ENCODE data around the gene MYL5.
"Not testable (repeated sequence)": the region's sequence is repeated elsewhere in the genome, so short reads cannot be mapped to it uniquely, and the experiment has no call there.

Gene MYL5

GRCh38 chr4:636628-637159, 37.6 kb upstream of the MYL5 start:
- no peak overlapping the region for H3K4me3 ChIP-seq (ENCODE audit: insufficient read depth, low read depth, low read length, poor library complexity, severe bottlenecking)
- no peaks in the 10 kb centered on the region for H3K9me3 ChIP-seq (ENCODE audit: control insufficient read depth, low read length)
- H3K4me1 ChIP-seq (ENCODE audit: control insufficient read depth, insufficient read depth, low read length, poor library complexity, severe bottlenecking), result no peaks in the 10 kb centered on the region
- DNase-seq, result no peak
- no peak overlapping the region for H3K27ac ChIP-seq (ENCODE audit: insufficient read depth, low read length, poor library complexity, severe bottlenecking)
- no peaks in the 10 kb centered on the region for H3K36me3 ChIP-seq (ENCODE audit: control insufficient read depth, insufficient read depth, low read length)
- H3K27me3 ChIP-seq (replicated peaks; ENCODE audit: control insufficient read depth, insufficient read depth, low read length, poor library complexity, severe bottlenecking), result no peaks in the 10 kb centered on the region

DNA sequence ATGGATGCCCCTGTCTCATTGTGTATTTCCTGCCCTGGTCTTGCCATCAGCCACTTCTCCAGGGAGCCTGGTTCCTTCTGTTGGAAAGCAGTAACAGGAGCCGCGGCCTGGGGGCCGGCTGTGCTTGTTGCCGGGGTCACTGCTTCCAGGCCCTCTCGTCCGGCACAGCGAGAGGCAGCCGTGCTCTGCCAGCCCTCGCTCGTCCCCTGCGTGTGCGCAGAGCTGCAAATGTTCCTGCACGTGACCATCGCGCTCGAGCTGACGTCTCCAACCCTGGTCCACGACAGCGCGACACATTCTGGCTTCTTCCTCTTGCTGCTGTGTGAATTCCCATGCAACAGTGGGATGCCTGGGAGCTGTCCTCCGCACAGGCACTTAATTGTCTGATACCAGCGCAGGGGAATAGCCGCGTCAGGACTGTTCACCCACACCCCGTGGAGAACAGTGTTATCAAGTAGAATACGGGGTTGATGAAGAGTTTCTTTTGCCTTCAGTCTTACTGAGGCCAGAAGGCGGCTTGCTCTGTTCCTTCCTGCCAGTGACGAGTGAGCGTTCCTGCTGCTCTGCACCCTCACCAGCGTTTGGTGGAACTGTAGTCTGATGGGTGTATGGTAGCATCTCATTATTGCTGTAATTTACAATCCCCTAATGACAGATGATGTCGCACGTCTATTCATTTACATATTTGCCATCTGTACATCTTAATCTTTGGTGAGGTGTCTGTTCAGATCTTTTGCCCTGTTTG, 36.6 kb upstream of the MYL5 start:
- no peak overlapping the region for H3K4me3 ChIP-seq (ENCODE audit: insufficient read depth, low read depth, low read length, poor library complexity, severe bottlenecking)
- no peaks in the 10 kb centered on the region for H3K4me1 ChIP-seq (ENCODE audit: control insufficient read depth, insufficient read depth, low read length, poor library complexity, severe bottlenecking)
- no peaks in the 10 kb centered on the region for H3K36me3 ChIP-seq (ENCODE audit: control insufficient read depth, insufficient read depth, low read length)
- no peaks in the 10 kb centered on the region for H3K27me3 ChIP-seq (replicated peaks; ENCODE audit: control insufficient read depth, insufficient read depth, low read length, poor library complexity, severe bottlenecking)
- H3K9me3 ChIP-seq (ENCODE audit: control insufficient read depth, low read length), result no peaks in the 10 kb centered on the region
- H3K27ac ChIP-seq (ENCODE audit: insufficient read depth, low read length, poor library complexity, severe bottlenecking), result no peak overlapping the region
- DNase-seq, result no peak

DNA sequence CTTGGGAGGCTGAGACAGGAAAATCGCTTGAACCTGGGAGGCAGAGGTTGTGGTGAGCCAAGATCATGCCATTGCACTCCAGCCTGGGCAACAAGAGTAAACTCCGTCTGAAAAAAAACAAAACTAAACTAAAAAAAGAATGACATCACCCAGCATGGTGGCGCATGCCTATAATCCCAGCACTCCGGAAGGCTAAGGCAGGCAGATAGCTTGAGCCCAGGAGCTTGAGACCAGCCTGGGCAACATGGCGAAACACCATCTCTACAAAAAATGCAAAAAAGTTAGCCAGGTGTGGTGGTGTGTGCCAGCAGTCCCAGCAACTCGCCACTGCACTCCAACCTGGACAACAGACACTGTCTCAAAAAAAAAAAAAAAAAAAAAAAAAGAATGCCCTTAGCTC, 32.0 kb upstream of the MYL5 start:
- not testable (repeated sequence) for H3K36me3 ChIP-seq (ENCODE audit: control insufficient read depth, insufficient read depth, low read length); H3K9me3 ChIP-seq (ENCODE audit: control insufficient read depth, low read length); H3K4me3 ChIP-seq (ENCODE audit: insufficient read depth, low read depth, low read length, poor library complexity, severe bottlenecking); H3K27me3 ChIP-seq (replicated peaks; ENCODE audit: control insufficient read depth, insufficient read depth, low read length, poor library complexity, severe bottlenecking); DNase-seq; H3K27ac ChIP-seq (ENCODE audit: insufficient read depth, low read length, poor library complexity, severe bottlenecking); H3K4me1 ChIP-seq (ENCODE audit: control insufficient read depth, insufficient read depth, low read length, poor library complexity, severe bottlenecking)

DNA sequence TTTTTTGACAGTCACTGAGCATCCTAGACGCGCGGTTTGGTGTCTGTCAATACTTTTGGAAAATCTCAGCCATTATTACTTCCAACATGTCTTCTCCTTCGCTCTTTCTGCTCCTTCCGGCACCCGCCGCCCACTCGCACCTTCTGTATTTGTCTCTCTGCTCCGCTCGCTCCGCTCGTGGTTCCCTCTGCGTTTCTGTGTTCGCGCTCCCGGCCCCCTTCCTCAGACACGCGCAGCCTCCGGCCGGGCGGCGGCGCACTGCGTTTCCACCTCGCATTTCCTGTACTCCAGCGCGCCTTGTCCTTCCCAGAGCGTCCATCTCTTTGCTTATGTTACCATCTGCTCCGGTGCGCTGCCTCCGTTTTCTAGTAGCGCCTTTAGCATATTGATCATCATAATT, 27.9 kb upstream of the MYL5 start:
- DNase-seq, result no peak

GRCh38 chr4:647481-647880, 26.9 kb upstream of the MYL5 start:
- Histone ChIP-seq H3K9me3 (ENCODE audit: control insufficient read depth, low read length) (no peaks in the 10 kb centered on the region), H3K27ac (ENCODE audit: insufficient read depth, low read length, poor library complexity, severe bottlenecking) (no peak overlapping the region), H3K4me1 (ENCODE audit: control insufficient read depth, insufficient read depth, low read length, poor library complexity, severe bottlenecking) (no peaks in the 10 kb centered on the region), H3K27me3 (replicated peaks; ENCODE audit: control insufficient read depth, insufficient read depth, low read length, poor library complexity, severe bottlenecking) (no peaks in the 10 kb centered on the region), H3K4me3 (ENCODE audit: insufficient read depth, low read depth, low read length, poor library complexity, severe bottlenecking) (no peak overlapping the region), H3K36me3 (ENCODE audit: control insufficient read depth, insufficient read depth, low read length) (no peaks in the 10 kb centered on the region)
- DNase-seq, result no peak

More for the DNA sequence above, 27.9 kb upstream of the MYL5 start:
- H3K4me3 ChIP-seq (ENCODE audit: insufficient read depth, low read depth, low read length, poor library complexity, severe bottlenecking), result peak overlapping the region; percentile 18
- H3K9me3 ChIP-seq (ENCODE audit: control insufficient read depth, low read length), result no peaks in the 10 kb centered on the region
- H3K36me3 ChIP-seq (ENCODE audit: control insufficient read depth, insufficient read depth, low read length), result no peaks in the 10 kb centered on the region
- no peak overlapping the region for H3K27ac ChIP-seq (ENCODE audit: insufficient read depth, low read length, poor library complexity, severe bottlenecking)
- no peaks in the 10 kb centered on the region for H3K27me3 ChIP-seq (replicated peaks; ENCODE audit: control insufficient read depth, insufficient read depth, low read length, poor library complexity, severe bottlenecking)
- no peaks in the 10 kb centered on the region for H3K4me1 ChIP-seq (ENCODE audit: control insufficient read depth, insufficient read depth, low read length, poor library complexity, severe bottlenecking)

DNA sequence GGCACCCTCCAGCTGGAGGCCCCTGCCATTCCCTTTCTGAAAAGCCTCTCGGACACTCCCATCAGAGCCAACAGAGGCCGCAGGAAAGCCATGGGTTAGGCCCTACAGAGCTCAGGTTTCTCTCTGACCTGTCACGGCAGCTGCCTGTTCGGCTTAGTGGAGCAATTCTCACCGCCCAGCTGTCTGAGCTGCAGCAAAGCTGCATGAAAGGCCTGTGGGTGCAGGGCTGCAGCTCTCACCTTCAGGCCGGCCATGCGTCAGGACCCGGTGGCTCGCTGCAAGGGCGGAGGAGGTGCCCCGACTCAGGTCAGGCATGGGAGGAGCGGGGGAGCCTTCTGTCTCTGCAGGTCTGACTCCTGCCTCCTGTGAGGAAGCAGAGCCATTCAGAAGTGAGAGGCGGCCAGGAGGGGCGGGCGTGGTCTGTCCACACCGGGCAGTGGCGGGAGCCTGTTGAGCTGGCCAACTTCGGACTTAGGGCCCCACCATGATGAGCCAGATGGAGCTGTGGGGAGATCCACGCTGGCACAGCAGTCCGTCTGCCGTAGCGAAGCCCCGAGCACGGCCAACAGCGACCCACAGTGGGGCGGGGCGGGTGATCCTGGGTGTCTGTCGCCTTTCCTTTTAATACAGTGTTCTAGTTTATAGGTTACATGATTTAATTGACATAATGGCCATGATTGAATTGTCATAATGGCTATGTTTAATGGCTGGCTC, 25.6 kb upstream of the MYL5 start:
- H3K9me3 ChIP-seq (ENCODE audit: control insufficient read depth, low read length), result no peaks in the 10 kb centered on the region
- no peak for DNase-seq
- H3K4me3 ChIP-seq (ENCODE audit: insufficient read depth, low read depth, low read length, poor library complexity, severe bottlenecking), result no peak overlapping the region
- no peaks in the 10 kb centered on the region for H3K4me1 ChIP-seq (ENCODE audit: control insufficient read depth, insufficient read depth, low read length, poor library complexity, severe bottlenecking)
- no peak overlapping the region for H3K27ac ChIP-seq (ENCODE audit: insufficient read depth, low read length, poor library complexity, severe bottlenecking)
- H3K27me3 ChIP-seq (replicated peaks; ENCODE audit: control insufficient read depth, insufficient read depth, low read length, poor library complexity, severe bottlenecking), result no peaks in the 10 kb centered on the region
- no peaks in the 10 kb centered on the region for H3K36me3 ChIP-seq (ENCODE audit: control insufficient read depth, insufficient read depth, low read length)

GRCh38 chr4:649293-649625, 25.1 kb upstream of the MYL5 start:
- Histone ChIP-seq H3K4me1 (ENCODE audit: control insufficient read depth, insufficient read depth, low read length, poor library complexity, severe bottlenecking) (no peaks in the 10 kb centered on the region), H3K27me3 (replicated peaks; ENCODE audit: control insufficient read depth, insufficient read depth, low read length, poor library complexity, severe bottlenecking) (no peaks in the 10 kb centered on the region), H3K36me3 (ENCODE audit: control insufficient read depth, insufficient read depth, low read length) (no peaks in the 10 kb centered on the region), H3K4me3 (ENCODE audit: insufficient read depth, low read depth, low read length, poor library complexity, severe bottlenecking) (no peak overlapping the region), H3K27ac (ENCODE audit: insufficient read depth, low read length, poor library complexity, severe bottlenecking) (no peak overlapping the region), H3K9me3 (ENCODE audit: control insufficient read depth, low read length) (no peaks in the 10 kb centered on the region)
- no peak for DNase-seq

GRCh38 chr4:649751-650310, 24.5 kb upstream of the MYL5 start:
- no peak for DNase-seq
- no peak overlapping the region for H3K4me3 ChIP-seq (ENCODE audit: insufficient read depth, low read depth, low read length, poor library complexity, severe bottlenecking)
- H3K27ac ChIP-seq (ENCODE audit: insufficient read depth, low read length, poor library complexity, severe bottlenecking), result no peak overlapping the region
- no peaks in the 10 kb centered on the region for H3K36me3 ChIP-seq (ENCODE audit: control insufficient read depth, insufficient read depth, low read length)
- no peaks in the 10 kb centered on the region for H3K27me3 ChIP-seq (replicated peaks; ENCODE audit: control insufficient read depth, insufficient read depth, low read length, poor library complexity, severe bottlenecking)
- H3K4me1 ChIP-seq (ENCODE audit: control insufficient read depth, insufficient read depth, low read length, poor library complexity, severe bottlenecking), result no peaks in the 10 kb centered on the region
- H3K9me3 ChIP-seq (ENCODE audit: control insufficient read depth, low read length), result no peaks in the 10 kb centered on the region

GRCh38 chr4:650461-650860, 23.9 kb upstream of the MYL5 start:
- no peaks in the 10 kb centered on the region for H3K27me3 ChIP-seq (replicated peaks; ENCODE audit: control insufficient read depth, insufficient read depth, low read length, poor library complexity, severe bottlenecking)
- DNase-seq, result no peak
- H3K36me3 ChIP-seq (ENCODE audit: control insufficient read depth, insufficient read depth, low read length), result no peaks in the 10 kb centered on the region
- H3K4me1 ChIP-seq (ENCODE audit: control insufficient read depth, insufficient read depth, low read length, poor library complexity, severe bottlenecking), result no peaks in the 10 kb centered on the region
- H3K4me3 ChIP-seq (ENCODE audit: insufficient read depth, low read depth, low read length, poor library complexity, severe bottlenecking), result no peak overlapping the region
- no peak overlapping the region for H3K27ac ChIP-seq (ENCODE audit: insufficient read depth, low read length, poor library complexity, severe bottlenecking)
- H3K9me3 ChIP-seq (ENCODE audit: control insufficient read depth, low read length), result no peaks in the 10 kb centered on the region

Data from effector memory CD4-positive, alpha-beta T cell (primary cell).